Spinal cord (tissue), 10 donors: ENCODE results near the gene WDR89. TPM values are rescaled to one million over a fixed set of nuclear protein-coding genes. Genes with fewer than 3 reads are reported as not detected.
"Not testable (repeated sequence)": the region's sequence is repeated elsewhere in the genome, so short reads cannot be mapped to it uniquely, and the experiment has no call there.

ENCODE experiments used
- DNase-seq, 6 donors: peaks; one replicate each; pipeline versions ENCODE4 v3.0.0 to v3.0.0-alpha.2; 2013 to 2015; ENCODE audit warnings: low spot score in 6 of 6, low read depth in 4 of 6
- H3K27ac ChIP-seq: one replicate; pipeline ENCODE4 v1.5.1; 2013; ENCODE audit warnings: low read depth, low read length, control low read depth
- H3K27me3 ChIP-seq: one replicate; pipeline ENCODE4 v1.6.1; 2013; ENCODE audit warnings: low read length; ENCODE audit not compliant: control insufficient read depth, insufficient read depth
- H3K36me3 ChIP-seq: one replicate; pipeline ENCODE4 v1.6.1; 2013; ENCODE audit warnings: low read length; ENCODE audit not compliant: control insufficient read depth, insufficient read depth
- H3K4me1 ChIP-seq: one replicate; pipeline ENCODE4 v1.6.1; 2013; ENCODE audit warnings: low read length; ENCODE audit not compliant: control insufficient read depth, insufficient read depth
- H3K4me3 ChIP-seq: one replicate; pipeline ENCODE4 v1.5.1; 2013; ENCODE audit warnings: low read depth, low read length, control low read depth
- H3K9me3 ChIP-seq: one replicate; pipeline ENCODE4 v1.6.1; 2013; ENCODE audit warnings: low read length; ENCODE audit not compliant: control insufficient read depth, insufficient read depth
- WGBS: methylation state at CpG from one replicate; pipeline ENCODE4 v1.1.5; 2013; ENCODE audit warnings: missing lambda C conversion rate; ENCODE audit not compliant: insufficient coverage; 5-methylcytosine and 5-hydroxymethylcytosine counted together
- polyA plus RNA-seq, 2 donors: library from polyadenylated mRNA; unstranded; fragments of 120-200 nt; gene quantifications; one replicate each; pipeline ENCODE4 v1.2.1, GENCODE V29; 2013; ENCODE audit not compliant: insufficient read length in 2 of 2
- total RNA-seq, 2 donors: library from RNA; depleted of rRNA in 1 of 2; stranded (reverse); fragments of 120-200 nt in 1 of 2; fragments of >200 nt in 1 of 2; gene quantifications; one replicate each; pipeline versions ENCODE4 v1.2.3 to v1.2.4, GENCODE V29; 2013 to 2014
- donor health status: healthy.

Gene WDR89
- total and polyA plus RNA-seq, 4 donors, result 11.8 to 22.6 (median 17.1) TPM

DNA sequence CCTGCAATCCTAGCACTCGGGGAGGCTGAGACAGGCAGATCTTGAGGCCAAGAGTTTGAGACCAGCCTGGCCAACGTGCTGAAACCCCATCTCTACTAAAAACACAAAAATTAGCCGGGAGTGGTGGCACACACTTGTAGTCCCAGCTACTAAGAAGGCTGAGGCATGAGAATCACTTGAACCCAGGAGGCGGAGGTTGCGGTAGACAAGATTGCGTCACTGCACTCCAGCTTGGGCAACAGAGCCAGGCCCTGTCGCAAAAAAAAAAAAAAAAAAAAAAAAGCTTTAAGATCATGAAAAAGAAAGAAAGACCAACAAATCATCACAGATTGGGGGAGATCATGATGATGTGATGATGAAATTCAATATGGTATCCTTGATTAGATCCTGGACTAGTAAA is 30.6 kb downstream of the WDR89 start:
- DNase-seq, result no peak
- H3K27ac ChIP-seq, result no peak overlapping the region
- H3K9me3 ChIP-seq, result peaks cover 4% of the 10 kb centered on the region
- 100% methylated on average over 3 of the region's 7 CpGs for WGBS
- H3K4me3 ChIP-seq, result no peak overlapping the region
- no peaks in the 10 kb centered on the region for H3K27me3 ChIP-seq
- H3K36me3 ChIP-seq, result peaks cover 2% of the 10 kb centered on the region
- H3K4me1 ChIP-seq, result no peaks in the 10 kb centered on the region

DNA sequence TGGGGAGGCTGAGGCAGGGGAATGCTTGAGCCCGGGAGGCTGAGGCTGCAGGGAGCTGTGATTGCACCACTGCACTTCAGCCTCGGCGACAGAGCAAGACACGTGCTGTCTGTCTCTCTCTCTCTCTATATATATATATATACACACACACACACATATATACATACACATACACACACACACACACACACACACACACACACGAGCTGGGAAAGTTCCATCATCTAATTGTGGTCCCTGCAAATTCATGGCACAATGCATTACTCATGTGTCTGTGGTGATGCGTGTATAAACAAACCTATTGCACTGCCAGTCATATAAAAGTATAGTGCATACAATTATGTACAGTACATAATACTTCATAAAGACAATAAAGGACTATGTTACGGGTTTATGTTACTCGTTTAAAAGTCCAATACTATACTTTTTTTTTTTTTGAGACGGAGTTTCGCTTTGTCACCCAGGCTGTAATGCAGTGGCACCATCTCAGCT is 36.6 kb downstream of the WDR89 start:
- DNase-seq, result no peak
- no peaks in the 10 kb centered on the region for H3K4me1 ChIP-seq
- no peaks in the 10 kb centered on the region for H3K9me3 ChIP-seq
- no peaks in the 10 kb centered on the region for H3K27me3 ChIP-seq
- 100% methylated on average over 1 of the region's 10 CpGs for WGBS
- H3K27ac ChIP-seq, result no peak overlapping the region
- peaks cover 1% of the 10 kb centered on the region for H3K36me3 ChIP-seq
- no peak overlapping the region for H3K4me3 ChIP-seq

DNA sequence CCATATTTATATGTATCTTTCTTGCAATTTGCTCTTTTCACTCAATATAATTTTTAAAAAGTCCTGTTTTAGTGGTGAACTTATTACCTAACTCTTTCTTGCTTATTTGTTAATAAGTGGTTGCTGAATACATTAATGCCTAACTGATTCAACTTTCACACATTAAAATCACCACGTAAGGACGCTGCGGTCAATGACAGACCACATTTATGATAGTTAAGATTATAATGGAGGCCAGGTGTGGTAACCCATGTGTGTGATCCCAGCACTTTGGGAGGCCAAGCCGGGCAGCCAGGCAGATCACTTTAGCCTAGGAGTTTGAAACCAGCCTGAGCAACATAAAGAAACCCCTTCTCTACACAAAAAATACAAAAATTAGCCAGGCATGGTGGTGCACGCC is 37.0 kb downstream of the WDR89 start:
- no peaks in the 10 kb centered on the region for H3K9me3 ChIP-seq
- no peaks in the 10 kb centered on the region for H3K27me3 ChIP-seq
- no peak overlapping the region for H3K27ac ChIP-seq
- WGBS, result 90% methylated on average over 2 of the region's 5 CpGs
- no peak for DNase-seq
- no peaks in the 10 kb centered on the region for H3K4me1 ChIP-seq
- peaks cover 2% of the 10 kb centered on the region for H3K36me3 ChIP-seq
- no peak overlapping the region for H3K4me3 ChIP-seq

GRCh38 chr14:63603749-63604277 is 37.9 kb downstream of the WDR89 start:
- peaks cover 2% of the 10 kb centered on the region for H3K36me3 ChIP-seq
- H3K9me3 ChIP-seq, result no peaks in the 10 kb centered on the region
- H3K27ac ChIP-seq, result no peak overlapping the region
- H3K27me3 ChIP-seq, result no peaks in the 10 kb centered on the region
- no peaks in the 10 kb centered on the region for H3K4me1 ChIP-seq
- H3K4me3 ChIP-seq, result no peak overlapping the region
- DNase-seq, result no peak
- 98% methylated on average over 5 of the region's 5 CpGs for WGBS

- peaks cover 13% of the 10 kb centered on the region for H3K36me3 ChIP-seq
- H3K27ac ChIP-seq, result no peak overlapping the region
- DNase-seq, result peak in 1 of 6 donors; percentile 6
- no peak overlapping the region for H3K4me3 ChIP-seq
- WGBS, result 76% methylated on average over 4 of the region's 4 CpGs
- H3K9me3 ChIP-seq, result peaks cover 4% of the 10 kb centered on the region
- no peaks in the 10 kb centered on the region for H3K4me1 ChIP-seq
- H3K27me3 ChIP-seq, result no peaks in the 10 kb centered on the region
Measured at GRCh38 chr14:63598807-63599206, 42.9 kb downstream of the WDR89 start.

GRCh38 chr14:63596998-63597658 is 44.5 kb downstream of the WDR89 start:
- peaks cover 13% of the 10 kb centered on the region for H3K36me3 ChIP-seq
- WGBS, result no CpG with 5 or more reads among the region's 4 CpGs
- H3K4me3 ChIP-seq, result no peak overlapping the region
- DNase-seq, result no peak
- no peaks in the 10 kb centered on the region for H3K4me1 ChIP-seq
- H3K9me3 ChIP-seq, result peaks cover 4% of the 10 kb centered on the region
- no peaks in the 10 kb centered on the region for H3K27me3 ChIP-seq
- H3K27ac ChIP-seq, result no peak overlapping the region

- Histone ChIP-seq H3K4me1 (no peaks in the 10 kb centered on the region), H3K27ac (no peak overlapping the region), H3K27me3 (no peaks in the 10 kb centered on the region)
Measured at GRCh38 chr14:63594455-63595372, 47.0 kb downstream of the WDR89 start.

GRCh38 chr14:63583046-63583445 is 58.6 kb downstream of the WDR89 start:
- 89% methylated on average over 5 of the region's 8 CpGs for WGBS
- not testable (repeated sequence) for H3K4me3 ChIP-seq, H3K27ac ChIP-seq, H3K36me3 ChIP-seq, H3K27me3 ChIP-seq, H3K4me1 ChIP-seq, H3K9me3 ChIP-seq, DNase-seq

More at GRCh38 chr14:63594455-63595372, 47.0 kb downstream of the WDR89 start:
- DNase-seq, result no peak
- Histone ChIP-seq H3K36me3 (peaks cover 11% of the 10 kb centered on the region), H3K4me3 (no peak overlapping the region), H3K9me3 (peaks cover 4% of the 10 kb centered on the region)
- WGBS, result 96% methylated on average over 50 of the region's 53 CpGs

- no CpG with 5 or more reads among the region's 4 CpGs for WGBS
- Histone ChIP-seq H3K4me3 (no peak overlapping the region), H3K4me1 (no peaks in the 10 kb centered on the region), H3K9me3 (no peaks in the 10 kb centered on the region), H3K36me3 (no peaks in the 10 kb centered on the region), H3K27ac (no peak overlapping the region), H3K27me3 (no peaks in the 10 kb centered on the region)
- DNase-seq, result peak in 2 of 6 donors; percentile 7 to 79
Measured at GRCh38 chr14:63581491-63581890, 60.2 kb downstream of the WDR89 start.
